Mesothelial cell of epicardium (in vitro differentiated cells): ENCODE measurements around the gene TRIM21. TPM values are rescaled to one million over a fixed set of nuclear protein-coding genes. Genes with fewer than 3 reads are reported as not detected.
"Not testable (repeated sequence)": the region's sequence is repeated elsewhere in the genome, so short reads cannot be mapped to it uniquely, and the experiment has no call there.

Source experiments
- DNase-seq, 2 experiments: peaks; one replicate each; pipeline ENCODE4 v3.0.0; 2021; ENCODE audit warnings: low spot score in 2 of 2; ENCODE audit not compliant: unreplicated experiment in 2 of 2
- H3K27ac Mint-ChIP-seq: 2 replicates; pipeline ENCODE4 v1.8.0; 2021; ENCODE audit warnings: mixed read lengths
- H3K27me3 Mint-ChIP-seq: 2 replicates; pipeline ENCODE4 v1.8.0; 2021; ENCODE audit warnings: low read depth, mixed read lengths
- H3K36me3 Mint-ChIP-seq: 2 replicates; pipeline ENCODE4 v1.8.0; 2021; ENCODE audit warnings: mixed read lengths
- H3K4me1 Mint-ChIP-seq: 2 replicates; pipeline ENCODE4 v1.8.0; 2021; ENCODE audit warnings: mixed read lengths
- H3K4me3 Mint-ChIP-seq: 2 replicates; pipeline ENCODE4 v1.8.0; 2021; ENCODE audit warnings: mild to moderate bottlenecking, moderate library complexity, mixed read lengths
- H3K9me3 Mint-ChIP-seq: 2 replicates; pipeline ENCODE4 v1.8.0; 2021; ENCODE audit warnings: mixed read lengths
- total RNA-seq: library from RNA; stranded (reverse); gene quantifications from 3 replicates; pipeline ENCODE4 v1.2.1, GENCODE V29; 2021
- TF ChIP-seq, protein P1 (sequence below): fragments of 200-600 bp; sonication (generic); IDR thresholded peaks from one replicate; pipeline ENCODE4 v1.5.0; 2021; ENCODE audit warnings: antibody characterized with exemption; ENCODE audit not compliant: unreplicated experiment

Gene TRIM21
- total RNA-seq, 1 donor from 2014 or later = 17.1 TPM

DNA sequence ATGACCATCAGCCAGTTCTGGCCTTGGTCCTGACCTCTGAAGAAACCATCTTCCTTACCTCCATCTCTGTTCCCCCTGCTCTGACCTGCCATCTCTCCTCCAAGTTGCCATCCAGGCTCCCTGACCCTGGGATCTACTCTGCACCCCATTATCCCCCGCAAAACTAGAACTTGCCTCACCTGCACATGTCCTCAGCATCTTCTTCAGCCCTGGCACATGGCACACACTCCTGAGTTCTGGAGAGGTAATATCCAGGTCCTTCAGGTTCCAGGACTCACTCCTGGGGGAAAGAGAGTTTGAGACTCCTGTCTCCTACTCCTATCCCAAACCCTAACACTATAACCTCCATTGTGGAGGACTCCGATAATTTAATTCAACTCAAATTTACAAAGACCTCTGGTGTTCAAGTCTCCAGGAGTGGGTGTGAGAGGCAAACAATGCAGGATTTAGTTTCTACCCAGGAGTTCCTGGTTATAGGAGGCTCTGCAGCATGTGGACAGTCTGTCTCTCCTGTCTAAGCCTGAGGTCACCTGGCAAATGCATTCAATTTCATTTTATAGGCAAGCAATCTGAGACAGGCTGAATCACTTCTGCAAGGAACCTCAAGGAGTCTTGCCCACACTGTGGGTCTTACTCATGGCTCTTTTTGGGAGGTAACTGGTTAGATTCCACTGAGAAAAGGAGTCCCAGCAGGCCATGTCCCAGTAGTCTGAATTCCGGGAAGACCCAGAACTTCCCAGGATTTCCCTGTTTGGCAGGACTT is 7.3 kb downstream of the TRIM21 start:
- Mint-ChIP-seq H3K4me1 (peaks cover 6% of the 10 kb centered on the region), H3K27ac (no peak overlapping the region), H3K9me3 (peaks cover 15% of the 10 kb centered on the region), H3K27me3 (no peaks in the 10 kb centered on the region), H3K4me3 (no peak overlapping the region), H3K36me3 (peaks cover 71% of the 10 kb centered on the region)
- no peak for DNase-seq
- TF ChIP-seq, protein P1, sequence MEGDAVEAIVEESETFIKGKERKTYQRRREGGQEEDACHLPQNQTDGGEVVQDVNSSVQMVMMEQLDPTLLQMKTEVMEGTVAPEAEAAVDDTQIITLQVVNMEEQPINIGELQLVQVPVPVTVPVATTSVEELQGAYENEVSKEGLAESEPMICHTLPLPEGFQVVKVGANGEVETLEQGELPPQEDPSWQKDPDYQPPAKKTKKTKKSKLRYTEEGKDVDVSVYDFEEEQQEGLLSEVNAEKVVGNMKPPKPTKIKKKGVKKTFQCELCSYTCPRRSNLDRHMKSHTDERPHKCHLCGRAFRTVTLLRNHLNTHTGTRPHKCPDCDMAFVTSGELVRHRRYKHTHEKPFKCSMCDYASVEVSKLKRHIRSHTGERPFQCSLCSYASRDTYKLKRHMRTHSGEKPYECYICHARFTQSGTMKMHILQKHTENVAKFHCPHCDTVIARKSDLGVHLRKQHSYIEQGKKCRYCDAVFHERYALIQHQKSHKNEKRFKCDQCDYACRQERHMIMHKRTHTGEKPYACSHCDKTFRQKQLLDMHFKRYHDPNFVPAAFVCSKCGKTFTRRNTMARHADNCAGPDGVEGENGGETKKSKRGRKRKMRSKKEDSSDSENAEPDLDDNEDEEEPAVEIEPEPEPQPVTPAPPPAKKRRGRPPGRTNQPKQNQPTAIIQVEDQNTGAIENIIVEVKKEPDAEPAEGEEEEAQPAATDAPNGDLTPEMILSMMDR = no peak

GRCh38 chr11:4381901-4382300 is 11.6 kb downstream of the TRIM21 start:
- peaks cover 4% of the 10 kb centered on the region for H3K9me3 Mint-ChIP-seq
- no peak overlapping the region for H3K4me3 Mint-ChIP-seq
- no peaks in the 10 kb centered on the region for H3K27me3 Mint-ChIP-seq
- peaks cover 16% of the 10 kb centered on the region for H3K4me1 Mint-ChIP-seq
- no peak overlapping the region for H3K27ac Mint-ChIP-seq
- DNase-seq = no peak
- H3K36me3 Mint-ChIP-seq = peaks cover 34% of the 10 kb centered on the region
- TF ChIP-seq, protein P1 = no peak

- TF ChIP-seq, protein P1 = no peak
Observed at GRCh38 chr11:4375431-4376140, 17.9 kb downstream of the TRIM21 start.

DNA sequence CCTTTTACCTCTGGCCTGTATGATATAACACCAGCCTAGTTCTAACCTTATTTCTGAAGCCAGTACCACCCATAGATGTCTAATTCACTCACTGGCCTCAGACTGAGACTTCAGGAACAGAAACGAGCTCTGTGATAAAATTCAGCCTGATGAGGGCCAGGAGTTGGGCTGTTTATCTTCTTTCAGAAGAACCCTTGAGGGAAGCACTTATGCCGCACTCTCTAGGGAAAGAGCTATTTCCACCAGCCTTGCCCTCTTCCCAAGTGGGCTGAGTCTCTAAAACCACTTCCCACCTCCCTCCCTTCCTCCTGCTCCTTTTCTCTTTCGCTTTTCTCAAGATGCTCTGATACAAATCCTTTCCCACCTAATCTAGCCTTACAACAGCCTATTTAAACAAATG is 23.3 kb downstream of the TRIM21 start:
- no peaks in the 10 kb centered on the region for H3K36me3 Mint-ChIP-seq
- H3K4me1 Mint-ChIP-seq = no peaks in the 10 kb centered on the region

More at GRCh38 chr11:4375431-4376140, 17.9 kb downstream of the TRIM21 start:
- Mint-ChIP-seq H3K27ac (no peak overlapping the region), H3K4me1 (peaks cover 5% of the 10 kb centered on the region), H3K27me3 (no peaks in the 10 kb centered on the region), H3K36me3 (no peaks in the 10 kb centered on the region), H3K4me3 (no peak overlapping the region), H3K9me3 (peaks cover 5% of the 10 kb centered on the region)
- DNase-seq = no peak

DNA sequence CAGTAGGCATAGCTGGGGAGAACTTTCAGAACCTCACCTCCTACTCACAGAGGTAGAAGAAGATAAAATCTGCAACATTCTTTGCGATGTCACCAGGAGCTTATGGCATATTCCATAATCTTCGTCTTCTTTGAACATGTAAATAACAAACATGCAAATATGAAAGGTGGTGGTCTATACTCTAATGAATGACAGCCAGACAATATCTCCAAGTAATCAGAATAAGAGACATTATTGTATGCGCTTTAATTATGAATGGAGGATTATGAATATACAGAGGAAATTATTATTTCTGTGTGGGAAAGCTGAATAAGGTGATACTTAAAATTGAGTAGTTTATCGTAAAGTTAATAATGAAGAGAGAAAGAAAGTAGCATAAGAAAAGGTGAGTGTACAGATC is 25.2 kb downstream of the TRIM21 start, which contains the start of gene OR52B4:
TSS of gene OR52B4 (minus strand) at position 101 of the 400 bp plus-strand sequence. CDS start at position 10, 91 bp downstream.
- no peak for DNase-seq
- Mint-ChIP-seq H3K27ac (no peak within 1 kb of the TSS), H3K27me3 (no peaks in the 10 kb centered on the region), H3K36me3 (no peaks in the 10 kb centered on the region), H3K4me1 (no peaks in the 10 kb centered on the region), H3K4me3 (no peak within 1 kb of the TSS), H3K9me3 (peaks cover 11% of the 10 kb centered on the region)
- TF ChIP-seq, protein P1 = no peak

More for the DNA sequence above, 23.3 kb downstream of the TRIM21 start:
- TF ChIP-seq, protein P1 = no peak
- Mint-ChIP-seq H3K27me3 (no peaks in the 10 kb centered on the region), H3K9me3 (peaks cover 8% of the 10 kb centered on the region), H3K4me3 (no peak overlapping the region), H3K27ac (no peak overlapping the region)
- DNase-seq = no peak

GRCh38 chr11:4348142-4348541 is 45.4 kb downstream of the TRIM21 start:
- H3K27ac Mint-ChIP-seq, H3K36me3 Mint-ChIP-seq, H3K4me1 Mint-ChIP-seq, H3K9me3 Mint-ChIP-seq, H3K4me3 Mint-ChIP-seq, H3K27me3 Mint-ChIP-seq, DNase-seq: not testable (repeated sequence)

DNA sequence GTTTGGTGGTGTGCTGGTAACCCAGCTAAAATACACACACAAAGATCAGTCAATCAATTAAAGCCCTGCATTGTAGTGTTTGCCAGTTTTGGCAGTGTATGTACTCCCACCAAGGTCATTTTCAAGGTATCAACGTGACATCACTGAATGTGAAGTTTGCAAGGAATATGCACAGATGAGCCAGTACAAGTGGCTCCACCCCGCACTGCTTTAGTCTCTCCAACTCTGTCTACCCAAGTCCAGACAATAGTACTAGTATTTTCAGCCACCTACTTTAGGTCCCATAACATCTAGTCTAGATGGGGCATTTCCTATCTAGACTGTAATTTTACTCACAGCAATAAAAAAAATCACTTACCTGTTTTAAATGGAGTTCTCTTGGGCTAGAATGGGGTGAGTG is 48.1 kb downstream of the TRIM21 start:
- not testable (repeated sequence) for H3K27me3 Mint-ChIP-seq, DNase-seq, H3K27ac Mint-ChIP-seq

More for the DNA sequence above, 48.1 kb downstream of the TRIM21 start:
- H3K4me1 Mint-ChIP-seq, H3K36me3 Mint-ChIP-seq, H3K4me3 Mint-ChIP-seq, H3K9me3 Mint-ChIP-seq: not testable (repeated sequence)
